Rectal smooth muscle tissue (tissue), 1 donor: Measurements from ENCODE around the gene RNF141.

ENCODE experiments used
- H3K27ac ChIP-seq: one replicate; pipeline ENCODE4 v1.7.0; 2013; ENCODE audit warnings: low read depth, low read length, inconsistent platforms
- H3K27me3 ChIP-seq: one replicate; pipeline ENCODE4 v1.7.0; 2013; ENCODE audit warnings: low read length; ENCODE audit not compliant: control insufficient read depth, insufficient read depth
- H3K36me3 ChIP-seq: one replicate; pipeline ENCODE4 v1.7.0; 2013; ENCODE audit warnings: low read length; ENCODE audit not compliant: control insufficient read depth, insufficient read depth
- H3K4me1 ChIP-seq: one replicate; pipeline ENCODE4 v1.7.0; 2013; ENCODE audit warnings: low read length; ENCODE audit not compliant: control insufficient read depth, insufficient read depth
- H3K4me3 ChIP-seq: one replicate; pipeline ENCODE4 v1.7.0; 2013; ENCODE audit warnings: low read length
- H3K9ac ChIP-seq: one replicate; pipeline ENCODE4 v1.7.0; 2013; ENCODE audit warnings: low read length

The RNF141 gene

DNA sequence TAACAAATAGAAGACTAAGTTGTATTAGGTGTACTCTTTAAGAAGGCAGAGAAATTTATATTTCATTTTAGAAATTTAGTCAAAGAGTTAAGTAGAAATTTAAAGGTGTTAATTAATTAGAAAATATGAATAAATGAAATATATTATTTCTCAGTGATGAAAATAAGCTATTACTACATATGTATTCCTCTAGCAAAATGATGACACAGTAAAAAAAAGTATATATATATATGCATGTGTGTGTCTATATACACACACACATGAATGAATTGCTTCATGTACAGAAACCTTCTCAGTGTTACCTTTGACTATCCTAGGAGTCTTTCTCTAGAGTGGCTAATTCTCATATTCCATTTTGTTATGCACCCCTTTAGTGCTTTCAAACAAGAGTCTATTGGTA lies 7.7 kb downstream of the RNF141 start:
- no peak overlapping the region for H3K27ac ChIP-seq

DNA sequence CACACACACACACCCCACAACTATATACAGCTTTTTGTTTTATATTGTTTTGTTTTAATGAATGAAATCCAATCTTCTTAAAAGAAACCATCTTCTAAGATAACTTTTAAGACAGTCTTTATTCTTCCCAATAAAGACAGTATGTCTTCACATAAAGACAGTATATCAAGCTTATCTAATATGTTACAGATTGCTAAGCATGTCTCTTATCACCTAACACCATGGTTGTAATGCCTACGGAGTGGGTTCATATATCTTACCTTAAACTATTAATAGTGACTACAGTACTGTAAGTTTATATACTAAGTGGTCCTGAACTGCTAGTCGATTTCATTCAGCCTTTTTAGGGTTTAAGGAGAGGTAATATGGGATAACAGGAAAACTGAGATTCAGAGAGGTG lies 8.5 kb downstream of the RNF141 start:
- H3K27ac ChIP-seq = no peak overlapping the region

More for the DNA sequence above, 7.7 kb downstream of the RNF141 start:
- H3K36me3 ChIP-seq = peaks cover 13% of the 10 kb centered on the region
- H3K4me3 ChIP-seq = no peak overlapping the region
- H3K4me1 ChIP-seq = no peaks in the 10 kb centered on the region
- H3K9ac ChIP-seq = no peak overlapping the region
- H3K27me3 ChIP-seq = no peaks in the 10 kb centered on the region

DNA sequence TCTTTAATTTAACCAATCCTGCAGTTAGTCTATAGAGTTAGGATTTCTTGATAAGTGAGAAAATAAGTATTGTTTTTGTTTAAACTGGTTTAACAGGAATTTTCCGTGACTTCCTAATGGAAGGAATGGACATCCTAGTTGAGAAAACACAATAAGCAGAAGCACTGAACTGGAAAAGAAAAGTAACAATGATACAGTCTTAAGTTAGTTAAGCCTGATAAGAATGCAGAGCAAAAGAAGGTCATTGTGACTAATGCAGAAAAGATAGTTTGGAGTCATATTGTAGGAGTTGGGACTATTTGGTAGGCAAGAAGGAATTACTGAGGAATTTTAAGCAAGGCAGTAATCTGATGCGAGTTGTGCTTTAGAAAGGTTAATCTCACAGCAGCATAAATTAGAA lies 11.7 kb downstream of the RNF141 start:
- Histone ChIP-seq H3K27ac (no peak overlapping the region), H3K36me3 (peaks cover 16% of the 10 kb centered on the region), H3K27me3 (no peaks in the 10 kb centered on the region), H3K4me3 (no peak overlapping the region), H3K4me1 (no peaks in the 10 kb centered on the region), H3K9ac (no peak overlapping the region)

More for the DNA sequence above, 8.5 kb downstream of the RNF141 start:
- H3K4me3 ChIP-seq = no peak overlapping the region
- no peaks in the 10 kb centered on the region for H3K4me1 ChIP-seq
- H3K36me3 ChIP-seq = peaks cover 13% of the 10 kb centered on the region
- no peak overlapping the region for H3K9ac ChIP-seq
- no peaks in the 10 kb centered on the region for H3K27me3 ChIP-seq

DNA sequence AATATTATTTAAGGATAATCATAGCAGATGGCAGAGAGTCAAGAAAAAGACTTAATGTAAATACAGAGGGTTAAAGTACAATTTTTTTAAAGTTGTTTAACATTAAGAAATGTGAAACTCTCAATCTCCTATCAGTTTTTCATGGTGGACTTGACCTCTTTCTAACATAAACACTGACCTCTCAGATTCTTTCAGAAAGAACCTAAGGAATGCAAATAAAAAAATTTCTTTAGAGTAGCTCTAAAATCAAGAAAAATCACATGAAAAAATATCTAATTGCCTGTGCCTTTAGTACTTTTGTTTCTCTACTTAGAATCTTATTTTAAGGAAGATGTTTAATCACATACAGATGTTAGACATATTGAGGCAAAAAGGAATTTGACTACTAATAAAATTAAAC lies 12.9 kb downstream of the RNF141 start:
- Histone ChIP-seq H3K27ac (no peak overlapping the region), H3K36me3 (peaks cover 16% of the 10 kb centered on the region)

DNA sequence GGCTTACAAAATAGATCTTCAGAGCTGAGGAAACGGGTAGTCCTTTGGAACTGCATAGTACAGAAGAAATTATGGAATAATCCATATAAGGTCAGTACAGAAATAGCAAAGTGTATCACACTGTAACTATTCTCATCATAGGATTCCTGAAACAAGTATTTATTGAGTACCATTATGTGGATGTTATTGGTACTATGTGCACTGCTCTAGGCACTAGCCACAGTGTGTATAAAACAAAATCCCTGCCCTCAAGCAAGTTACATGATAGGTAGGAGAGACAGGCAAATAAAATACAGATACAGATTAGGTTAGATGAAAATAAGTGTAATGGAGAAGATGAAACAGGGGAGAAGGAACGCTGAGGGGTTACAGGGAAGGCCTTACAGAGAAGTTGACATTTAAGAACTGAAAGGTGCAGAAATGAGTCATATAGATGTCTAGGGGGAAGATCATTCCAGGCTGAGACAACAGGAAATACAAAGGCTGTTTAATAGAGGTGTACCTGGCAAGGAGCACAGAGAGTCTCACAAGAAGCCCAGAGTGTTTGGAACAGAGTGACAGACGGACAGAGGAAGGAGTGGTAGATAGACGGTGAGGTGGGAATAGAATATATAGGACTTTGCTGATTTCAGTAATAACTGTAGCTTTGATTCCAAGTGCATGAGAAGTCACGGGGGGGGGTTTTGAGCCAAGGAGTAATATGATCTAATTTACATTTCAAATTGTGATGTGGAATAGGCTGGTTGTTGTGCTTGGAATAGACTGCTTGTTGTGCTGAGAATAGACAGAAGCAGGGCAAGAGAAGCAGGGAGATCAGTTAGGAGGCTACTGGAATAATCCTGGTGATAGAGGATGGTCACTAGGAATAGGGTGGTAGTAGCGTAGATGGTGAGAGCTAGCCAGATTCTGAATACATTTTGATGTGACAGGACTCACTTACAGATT lies 13.7 kb downstream of the RNF141 start:
- Histone ChIP-seq H3K9ac (no peak overlapping the region), H3K4me1 (no peaks in the 10 kb centered on the region), H3K27me3 (no peaks in the 10 kb centered on the region), H3K4me3 (no peak overlapping the region), H3K27ac (no peak overlapping the region), H3K36me3 (peaks cover 13% of the 10 kb centered on the region)

More for the DNA sequence above, 12.9 kb downstream of the RNF141 start:
- H3K4me3 ChIP-seq = no peak overlapping the region
- no peaks in the 10 kb centered on the region for H3K27me3 ChIP-seq
- no peak overlapping the region for H3K9ac ChIP-seq
- no peaks in the 10 kb centered on the region for H3K4me1 ChIP-seq

DNA sequence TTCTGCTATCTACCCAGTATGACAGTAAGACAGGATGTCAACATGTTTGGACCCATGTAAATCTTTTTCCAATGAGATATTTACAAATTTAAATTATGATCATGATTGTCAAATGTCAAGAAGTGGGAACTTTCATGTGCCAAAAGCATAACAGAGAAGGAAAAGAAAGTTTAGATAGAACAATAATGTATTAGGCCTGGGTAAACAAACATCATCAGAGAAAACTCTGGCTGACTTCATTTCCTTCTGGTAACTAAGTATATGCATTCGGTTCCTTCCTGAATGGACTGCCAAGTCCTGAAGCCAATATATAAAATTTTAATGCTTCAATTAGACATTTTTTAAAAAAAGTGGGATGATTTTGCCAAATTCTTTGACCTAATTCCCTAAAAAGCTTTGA lies 16.5 kb downstream of the RNF141 start:
- Histone ChIP-seq H3K4me3 (no peak overlapping the region), H3K27ac (no peak overlapping the region), H3K9ac (no peak overlapping the region), H3K27me3 (no peaks in the 10 kb centered on the region), H3K36me3 (peaks cover 15% of the 10 kb centered on the region), H3K4me1 (no peaks in the 10 kb centered on the region)

DNA sequence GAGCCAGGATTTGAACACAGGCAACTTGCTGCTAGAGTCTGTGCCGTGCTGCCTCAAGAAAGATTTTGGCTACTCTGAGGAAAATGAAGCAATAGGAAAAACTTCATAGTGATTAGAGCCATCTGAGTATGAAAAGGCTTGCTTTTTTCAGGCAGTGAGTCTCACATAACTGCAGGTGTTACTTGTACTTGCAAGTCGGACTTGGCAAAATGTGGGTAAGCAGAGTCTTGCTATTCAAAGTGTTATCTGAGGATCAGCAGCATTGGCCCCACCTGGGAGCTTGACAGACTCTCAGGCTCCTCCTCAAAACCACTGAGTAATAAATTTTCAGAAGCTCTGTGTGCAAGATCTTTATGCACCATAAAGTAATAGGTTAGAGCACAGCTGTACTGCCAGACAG lies 18.1 kb downstream of the RNF141 start:
- Histone ChIP-seq H3K27ac (no peak overlapping the region), H3K4me3 (no peak overlapping the region), H3K27me3 (no peaks in the 10 kb centered on the region), H3K36me3 (peaks cover 7% of the 10 kb centered on the region), H3K4me1 (no peaks in the 10 kb centered on the region), H3K9ac (no peak overlapping the region)

DNA sequence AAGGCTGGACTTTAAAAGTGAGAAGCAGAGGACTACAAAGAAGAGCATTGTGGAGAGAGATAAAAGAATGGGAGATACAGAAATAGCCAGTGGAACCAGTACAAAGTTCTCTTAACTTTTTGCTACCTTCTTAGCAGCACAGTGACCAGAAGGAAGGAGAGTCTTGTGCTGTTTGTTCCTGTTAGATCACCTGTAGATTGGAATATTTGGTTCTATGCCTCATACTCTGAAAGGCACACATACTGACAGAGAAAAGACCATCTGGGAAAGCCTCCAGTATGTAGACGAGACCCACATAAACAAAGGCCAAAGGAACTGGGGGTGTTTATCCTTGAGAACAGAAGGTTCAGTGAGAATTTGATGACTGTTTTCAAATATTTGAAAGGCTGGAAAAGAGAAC lies 18.7 kb downstream of the RNF141 start:
- H3K36me3 ChIP-seq = peaks cover 7% of the 10 kb centered on the region
- no peak overlapping the region for H3K4me3 ChIP-seq
- no peak overlapping the region for H3K27ac ChIP-seq
- no peak overlapping the region for H3K9ac ChIP-seq
- H3K27me3 ChIP-seq = no peaks in the 10 kb centered on the region
- H3K4me1 ChIP-seq = no peaks in the 10 kb centered on the region

DNA sequence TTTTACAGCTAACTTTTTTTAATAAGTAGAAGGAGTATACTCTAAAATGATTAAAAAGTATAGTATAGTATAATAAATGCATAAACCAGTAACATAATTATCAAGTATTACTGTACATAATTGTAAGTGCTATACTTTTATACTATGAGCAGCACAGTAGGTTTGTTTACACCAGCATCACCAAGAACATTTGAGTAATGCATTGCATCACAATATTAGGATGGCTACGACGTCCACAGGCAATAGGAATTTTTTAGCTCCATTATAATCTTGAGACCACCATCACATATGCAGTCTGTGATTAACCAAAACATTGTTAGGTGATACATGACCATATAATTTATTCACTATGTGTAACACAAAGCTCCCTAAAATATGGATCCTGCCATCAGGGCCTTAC lies 20.4 kb downstream of the RNF141 start:
- Histone ChIP-seq H3K27ac (no peak overlapping the region), H3K4me3 (no peak overlapping the region), H3K4me1 (no peaks in the 10 kb centered on the region), H3K27me3 (no peaks in the 10 kb centered on the region), H3K36me3 (peaks cover 4% of the 10 kb centered on the region), H3K9ac (no peak overlapping the region)

DNA sequence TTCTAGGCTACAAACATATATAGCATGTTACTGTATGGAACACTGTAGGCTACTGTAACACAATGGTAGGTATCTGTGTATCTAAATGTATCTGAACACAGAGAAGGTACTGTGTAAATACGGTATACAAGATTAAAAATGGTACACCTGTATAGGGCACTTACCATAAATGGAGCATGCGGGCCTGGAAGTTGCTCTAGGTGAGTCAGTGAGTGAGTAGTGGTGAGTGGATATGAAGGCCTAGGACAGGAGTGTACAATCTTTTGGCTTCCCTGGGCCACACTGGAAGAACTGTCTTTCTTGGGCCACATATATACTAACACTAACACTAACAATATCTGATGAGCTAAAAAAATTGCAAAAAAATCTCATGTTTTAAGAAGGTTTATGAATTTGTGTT lies 21.4 kb downstream of the RNF141 start:
- H3K36me3 ChIP-seq = peaks cover 4% of the 10 kb centered on the region

DNA sequence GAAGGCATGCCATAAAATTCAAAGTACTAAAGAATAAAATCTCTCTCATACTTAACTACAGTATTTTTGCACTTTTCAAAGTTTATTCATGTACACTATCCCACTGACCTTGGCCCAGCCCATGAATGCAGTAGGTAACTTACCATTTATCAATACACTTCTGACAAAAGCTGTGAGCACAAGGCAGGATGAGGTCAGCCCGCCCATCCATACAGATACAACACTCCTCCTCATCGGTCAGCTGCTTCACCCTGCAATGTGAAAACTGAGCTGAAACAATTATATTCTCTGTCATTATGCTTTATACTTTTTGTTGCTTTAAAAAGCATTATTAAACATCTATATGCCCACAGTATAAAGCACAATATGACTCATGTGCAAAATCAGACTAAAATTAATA lies 22.1 kb downstream of the RNF141 start:
- peaks cover 4% of the 10 kb centered on the region for H3K36me3 ChIP-seq
- no peaks in the 10 kb centered on the region for H3K4me1 ChIP-seq
- no peak overlapping the region for H3K9ac ChIP-seq
- no peaks in the 10 kb centered on the region for H3K27me3 ChIP-seq
- no peak overlapping the region for H3K27ac ChIP-seq
- no peak overlapping the region for H3K4me3 ChIP-seq

More for the DNA sequence above, 21.4 kb downstream of the RNF141 start:
- no peak overlapping the region for H3K27ac ChIP-seq
- no peaks in the 10 kb centered on the region for H3K27me3 ChIP-seq
- H3K9ac ChIP-seq = no peak overlapping the region
- H3K4me3 ChIP-seq = no peak overlapping the region
- H3K4me1 ChIP-seq = no peaks in the 10 kb centered on the region

DNA sequence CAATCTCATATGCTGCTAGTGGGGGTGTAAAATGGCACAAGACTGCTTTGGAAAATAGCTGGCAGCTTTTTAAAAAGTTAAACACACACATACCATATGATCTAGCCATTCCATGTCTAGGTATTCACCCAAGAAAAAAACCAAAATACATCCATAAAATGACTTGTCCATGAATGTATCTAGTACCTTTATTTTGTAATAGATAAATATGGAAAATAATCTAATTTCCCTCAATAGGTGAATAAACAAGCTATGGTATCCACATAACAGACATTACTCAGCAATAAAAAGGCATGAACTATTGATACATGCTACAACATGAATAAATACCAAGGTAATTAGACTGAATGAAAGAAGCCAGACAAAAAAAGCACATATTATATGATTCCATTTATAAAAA lies 22.9 kb downstream of the RNF141 start:
- no peaks in the 10 kb centered on the region for H3K4me1 ChIP-seq
- peaks cover 4% of the 10 kb centered on the region for H3K36me3 ChIP-seq
- H3K27ac ChIP-seq = no peak overlapping the region
- H3K4me3 ChIP-seq = no peak overlapping the region
- H3K27me3 ChIP-seq = no peaks in the 10 kb centered on the region
- no peak overlapping the region for H3K9ac ChIP-seq

DNA sequence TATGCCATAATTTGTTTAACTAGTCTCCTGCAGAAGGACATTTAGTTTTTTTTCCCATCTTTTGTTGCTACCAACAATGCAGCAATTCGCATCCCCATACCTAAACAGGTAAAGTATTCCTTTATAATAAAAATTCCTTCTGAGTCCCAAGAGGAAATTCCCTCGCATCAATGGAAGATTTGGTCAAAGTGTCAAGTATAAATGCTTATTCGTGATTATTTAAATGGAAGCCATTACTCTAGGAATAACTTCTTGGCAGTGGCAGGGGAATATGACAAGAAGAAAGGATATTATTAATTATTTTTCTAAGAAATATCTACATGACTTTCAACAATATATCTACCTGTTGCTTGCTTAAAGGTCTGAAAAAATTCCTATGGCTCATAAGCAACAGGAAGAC lies 25.6 kb downstream of the RNF141 start:
- no peak overlapping the region for H3K27ac ChIP-seq
- no peaks in the 10 kb centered on the region for H3K4me1 ChIP-seq
- H3K9ac ChIP-seq = no peak overlapping the region
- no peak overlapping the region for H3K4me3 ChIP-seq
- H3K36me3 ChIP-seq = peaks cover 4% of the 10 kb centered on the region
- H3K27me3 ChIP-seq = no peaks in the 10 kb centered on the region
